Loucy (cell line): ENCODE measurements around the gene FREM2.

Experiments used
- H2AFZ ChIP-seq: fragments of 200-600 bp; sonication (generic); 2 replicates; pipeline ENCODE4 v1.6.0; 2016; ENCODE audit warnings: antibody characterized with exemption, mild to moderate bottlenecking, low read length, moderate library complexity
- H3F3A ChIP-seq: fragments of 200-600 bp; 2 replicates; pipeline ENCODE4 v1.6.0; 2016; ENCODE audit warnings: antibody characterized with exemption, low read depth, mild to moderate bottlenecking
- H3K27me3 ChIP-seq: fragments of 200-600 bp; sonication (generic); 2 replicates; pipeline ENCODE4 v1.6.1; 2014; ENCODE audit warnings: low read length, mild to moderate bottlenecking; ENCODE audit not compliant: insufficient read depth, poor library complexity, severe bottlenecking
- H3K36me3 ChIP-seq: fragments of 200-600 bp; sonication (generic); 2 replicates; pipeline ENCODE4 v1.6.1; 2016; ENCODE audit warnings: low read length; ENCODE audit not compliant: insufficient read depth
- H3K4me1 ChIP-seq: fragments of 200-600 bp; sonication (generic); 2 replicates; pipeline ENCODE4 v1.5.1; 2014; ENCODE audit warnings: low read length, mild to moderate bottlenecking; ENCODE audit not compliant: insufficient read depth, poor library complexity, severe bottlenecking
- H3K4me2 ChIP-seq: fragments of 200-600 bp; sonication (generic); 2 replicates; pipeline ENCODE4 v1.6.0; 2014; ENCODE audit warnings: antibody characterized with exemption, low read length, low read depth, mild to moderate bottlenecking; ENCODE audit not compliant: poor library complexity, severe bottlenecking
- H3K4me3 ChIP-seq: fragments of 200-600 bp; sonication (generic); 2 replicates; pipeline ENCODE4 v1.5.1; 2014; ENCODE audit warnings: low read length, mild to moderate bottlenecking, mixed read lengths; ENCODE audit not compliant: poor library complexity, severe bottlenecking
- H3K79me2 ChIP-seq: fragments of 200-600 bp; sonication (generic); 2 replicates; pipeline ENCODE4 v1.6.1; 2014; ENCODE audit warnings: low read length; ENCODE audit not compliant: insufficient read depth
- H3K9ac ChIP-seq: fragments of 200-600 bp; sonication (generic); 2 replicates; pipeline ENCODE4 v1.6.0; 2014; ENCODE audit warnings: mild to moderate bottlenecking, low read depth, low read length, moderate library complexity; ENCODE audit not compliant: poor library complexity, severe bottlenecking
- H3K9me2 ChIP-seq: fragments of 200-600 bp; sonication (generic); replicated peaks from 2 replicates; pipeline ENCODE4 v1.6.1; 2016; ENCODE audit warnings: low read depth, low read length, mixed read lengths
- H3K9me3 ChIP-seq: fragments of 200-600 bp; sonication (generic); 2 replicates; pipeline ENCODE4 v1.6.1; 2014; ENCODE audit warnings: mild to moderate bottlenecking, antibody characterized with exemption, low read length, low read depth; ENCODE audit not compliant: insufficient read depth
- H4K20me1 ChIP-seq: fragments of 200-600 bp; sonication (generic); 2 replicates; pipeline ENCODE4 v1.6.0; 2014; ENCODE audit warnings: antibody characterized with exemption, low read length, mild to moderate bottlenecking; ENCODE audit not compliant: insufficient read depth, poor library complexity, severe bottlenecking
- CTCF ChIP-seq: fragments of 200-600 bp; sonication (generic); conservative IDR thresholded peaks from 2 replicates; pipeline ENCODE4 v1.5.1; 2014; ENCODE audit warnings: mild to moderate bottlenecking, antibody characterized with exemption, low read length
- EZH2phosphoT487 ChIP-seq: fragments of 200-600 bp; IDR thresholded peaks from 2 replicates; pipeline ENCODE4 v1.6.1; 2018; ENCODE audit warnings: antibody characterized with exemption, mild to moderate bottlenecking, moderate library complexity, borderline replicate concordance

Gene FREM2

GRCh38 chr13:38854226-38854625 lies 167.3 kb downstream of the FREM2 start:
- no peak overlapping the region for H3K4me3 ChIP-seq
- no peaks in the 10 kb centered on the region for H3K4me1 ChIP-seq
- no peak overlapping the region for H2AFZ ChIP-seq
- no peaks in the 10 kb centered on the region for H3K9me2 ChIP-seq
- no peaks in the 10 kb centered on the region for H3F3A ChIP-seq
- no peaks in the 10 kb centered on the region for H3K79me2 ChIP-seq
- no peaks in the 10 kb centered on the region for H3K9me3 ChIP-seq
- no peaks in the 10 kb centered on the region for H3K27me3 ChIP-seq
- no peak overlapping the region for H3K9ac ChIP-seq
- no peaks in the 10 kb centered on the region for H3K36me3 ChIP-seq
- TF ChIP-seq EZH2phosphoT487 (no peak), CTCF (no peak)
- H4K20me1 ChIP-seq, result no peaks in the 10 kb centered on the region
- H3K4me2 ChIP-seq, result no peak overlapping the region

- Histone ChIP-seq H3K27me3 (no peaks in the 10 kb centered on the region), H3K9ac (no peak overlapping the region), H3F3A (no peaks in the 10 kb centered on the region), H3K4me3 (no peak overlapping the region), H3K4me2 (no peak overlapping the region), H3K9me3 (no peaks in the 10 kb centered on the region), H3K79me2 (no peaks in the 10 kb centered on the region), H3K9me2 (no peaks in the 10 kb centered on the region), H3K36me3 (no peaks in the 10 kb centered on the region), H2AFZ (no peak overlapping the region), H3K4me1 (no peaks in the 10 kb centered on the region), H4K20me1 (no peaks in the 10 kb centered on the region)
- TF ChIP-seq CTCF (no peak), EZH2phosphoT487 (no peak)
These were observed 169.2 kb downstream of the FREM2 start for GRCh38 chr13:38856065-38856464.

- H3K4me2 ChIP-seq, result no peak overlapping the region
- no peak overlapping the region for H3K4me3 ChIP-seq
- H3K9me2 ChIP-seq, result no peaks in the 10 kb centered on the region
- no peaks in the 10 kb centered on the region for H3F3A ChIP-seq
- H3K79me2 ChIP-seq, result no peaks in the 10 kb centered on the region
- no peak overlapping the region for H3K9ac ChIP-seq
- H3K27me3 ChIP-seq, result no peaks in the 10 kb centered on the region
- no peaks in the 10 kb centered on the region for H3K36me3 ChIP-seq
- TF ChIP-seq CTCF (no peak), EZH2phosphoT487 (no peak)
- no peaks in the 10 kb centered on the region for H3K9me3 ChIP-seq
- no peaks in the 10 kb centered on the region for H3K4me1 ChIP-seq
- no peaks in the 10 kb centered on the region for H4K20me1 ChIP-seq
- no peak overlapping the region for H2AFZ ChIP-seq
These were observed 175.6 kb downstream of the FREM2 start for GRCh38 chr13:38862443-38862842.
